IgD-negative memory B cell (primary cell): ENCODE measurements around the gene PHIP. TPM values are rescaled to one million over a fixed set of nuclear protein-coding genes. Genes with fewer than 3 reads are reported as not detected.
"Not testable (repeated sequence)": the region's sequence is repeated elsewhere in the genome, so short reads cannot be mapped to it uniquely, and the experiment has no call there.

ENCODE experiments used
- H3K27ac Mint-ChIP-seq, 3 donors: one replicate each; pipeline ENCODE4 v1.8.0; 2020 to 2022; ENCODE audit warnings: mild to moderate bottlenecking in 3 of 3, mixed read lengths in 3 of 3, moderate library complexity in 1 of 3
- H3K27me3 Mint-ChIP-seq: one replicate; pipeline ENCODE4 v1.8.0; 2021; ENCODE audit warnings: mixed read lengths
- H3K36me3 Mint-ChIP-seq: one replicate; pipeline ENCODE4 v1.8.0; 2020; ENCODE audit warnings: mild to moderate bottlenecking, mixed read lengths
- H3K4me1 Mint-ChIP-seq, 3 donors: one replicate each; pipeline ENCODE4 v1.8.0; 2020 to 2022; ENCODE audit warnings: mixed read lengths in 3 of 3, mild to moderate bottlenecking in 1 of 3
- H3K4me3 Mint-ChIP-seq, 4 donors: one replicate each; pipeline ENCODE4 v1.8.0; 2020 to 2022; ENCODE audit warnings: mild to moderate bottlenecking in 4 of 4, mixed read lengths in 4 of 4, moderate library complexity in 3 of 4
- H3K9me3 Mint-ChIP-seq, 3 donors: one replicate each; pipeline ENCODE4 v1.8.0; 2020 to 2021; ENCODE audit warnings: mixed read lengths in 3 of 3, mild to moderate bottlenecking in 1 of 3
- polyA plus RNA-seq: library from polyadenylated mRNA; unstranded; fragments of 300-500 nt; fragmentation: Illumina TruSeq; gene quantifications from one replicate; pipeline ENCODE4 v1.2.3, GENCODE V29; 2021

The PHIP gene
- polyA plus RNA-seq, result 11.4 TPM

GRCh38 chr6:79078075-79078969 lies at the start of gene PHIP:
TSS of gene PHIP (minus strand) at chr6:79078254. CDS start at chr6:79078068, 186 bp downstream.
- Mint-ChIP-seq H3K9me3 (no peaks in the 10 kb centered on the region), H3K27me3 (no peaks in the 10 kb centered on the region), H3K4me1 (peaks cover 20 to 35% (median 29%) of the 10 kb centered on the region in 3 donors)

GRCh38 chr6:79127660-79128059 lies 49.6 kb upstream of the PHIP start:
- no peak overlapping the region for H3K4me3 Mint-ChIP-seq
- peaks cover 2 to 9% (median 8%) of the 10 kb centered on the region in 3 donors for H3K9me3 Mint-ChIP-seq
- peak overlapping the region in 1 of 3 donors; percentile 36 for H3K27ac Mint-ChIP-seq
- no peaks in the 10 kb centered on the region for H3K27me3 Mint-ChIP-seq
- H3K36me3 Mint-ChIP-seq, result peaks cover 1% of the 10 kb centered on the region
- H3K4me1 Mint-ChIP-seq, result no peaks in the 10 kb centered on the region

More at GRCh38 chr6:79078075-79078969, at the start of gene PHIP:
- Mint-ChIP-seq H3K36me3 (no peaks in the 10 kb centered on the region), H3K4me3 (peak within 1 kb of the TSS; percentile 96 to 99 (median 98)), H3K27ac (peak within 1 kb of the TSS; percentile 97 to 100 (median 98))

GRCh38 chr6:79119217-79119616 lies 41.2 kb upstream of the PHIP start:
- no peak overlapping the region for H3K27ac Mint-ChIP-seq
- H3K4me1 Mint-ChIP-seq, result no peaks in the 10 kb centered on the region
- H3K4me3 Mint-ChIP-seq, result no peak overlapping the region
- peaks cover 4% of the 10 kb centered on the region for H3K27me3 Mint-ChIP-seq
- peaks cover under 1 to 4% (median 2%) of the 10 kb centered on the region in 3 donors for H3K9me3 Mint-ChIP-seq
- no peaks in the 10 kb centered on the region for H3K36me3 Mint-ChIP-seq

GRCh38 chr6:79117752-79118151 lies 39.7 kb upstream of the PHIP start:
- H3K9me3 Mint-ChIP-seq, result no peaks in the 10 kb centered on the region
- H3K27me3 Mint-ChIP-seq, result peaks cover 4% of the 10 kb centered on the region
- H3K4me3 Mint-ChIP-seq, result no peak overlapping the region
- no peak overlapping the region for H3K27ac Mint-ChIP-seq
- H3K36me3 Mint-ChIP-seq, result no peaks in the 10 kb centered on the region
- no peaks in the 10 kb centered on the region for H3K4me1 Mint-ChIP-seq

GRCh38 chr6:79115553-79116182 lies 37.6 kb upstream of the PHIP start:
- Mint-ChIP-seq H3K36me3 (no peaks in the 10 kb centered on the region), H3K4me3 (no peak overlapping the region), H3K27me3 (peaks cover 4% of the 10 kb centered on the region), H3K9me3 (no peaks in the 10 kb centered on the region), H3K27ac (no peak overlapping the region), H3K4me1 (no peaks in the 10 kb centered on the region)

GRCh38 chr6:79111549-79111948 lies 33.5 kb upstream of the PHIP start:
- Mint-ChIP-seq H3K4me3 (no peak overlapping the region), H3K27ac (no peak overlapping the region), H3K27me3 (peaks cover 2% of the 10 kb centered on the region), H3K9me3 (no peaks in the 10 kb centered on the region), H3K4me1 (no peaks in the 10 kb centered on the region), H3K36me3 (no peaks in the 10 kb centered on the region)

- H3K36me3 Mint-ChIP-seq, result peaks cover 6% of the 10 kb centered on the region
- peaks cover 0 to 2% (median 0%) of the 10 kb centered on the region in 3 donors for H3K9me3 Mint-ChIP-seq
- H3K27me3 Mint-ChIP-seq, result peaks cover 3% of the 10 kb centered on the region
- no peaks in the 10 kb centered on the region for H3K4me1 Mint-ChIP-seq
- no peak overlapping the region for H3K27ac Mint-ChIP-seq
- H3K4me3 Mint-ChIP-seq, result no peak overlapping the region
Measured at GRCh38 chr6:79101164-79101563, 23.1 kb upstream of the PHIP start.

- H3K27ac Mint-ChIP-seq, result no peak overlapping the region
- H3K4me3 Mint-ChIP-seq, result no peak overlapping the region
- H3K4me1 Mint-ChIP-seq, result no peaks in the 10 kb centered on the region
- peaks cover 6% of the 10 kb centered on the region for H3K36me3 Mint-ChIP-seq
- H3K27me3 Mint-ChIP-seq, result peaks cover 3% of the 10 kb centered on the region
- peaks cover 0 to 2% (median 0%) of the 10 kb centered on the region in 3 donors for H3K9me3 Mint-ChIP-seq
Measured at GRCh38 chr6:79100304-79100703, 22.2 kb upstream of the PHIP start.

- H3K27ac Mint-ChIP-seq, result no peak overlapping the region
- H3K27me3 Mint-ChIP-seq, result peaks cover 5% of the 10 kb centered on the region
- no peaks in the 10 kb centered on the region for H3K9me3 Mint-ChIP-seq
- no peak overlapping the region for H3K4me3 Mint-ChIP-seq
- peaks cover 2% of the 10 kb centered on the region for H3K36me3 Mint-ChIP-seq
- H3K4me1 Mint-ChIP-seq, result peaks cover 0 to 1% (median 0%) of the 10 kb centered on the region in 3 donors
Measured at GRCh38 chr6:79094938-79095337, 16.9 kb upstream of the PHIP start.

GRCh38 chr6:79091801-79092200 lies 13.7 kb upstream of the PHIP start:
- not testable (repeated sequence) for H3K4me1 Mint-ChIP-seq, H3K27me3 Mint-ChIP-seq, H3K4me3 Mint-ChIP-seq, H3K36me3 Mint-ChIP-seq, H3K27ac Mint-ChIP-seq, H3K9me3 Mint-ChIP-seq

GRCh38 chr6:79089552-79090404 lies 11.7 kb upstream of the PHIP start:
- Mint-ChIP-seq H3K27me3 (peaks cover 10% of the 10 kb centered on the region), H3K4me3 (no peak overlapping the region), H3K9me3 (peaks cover 2 to 4% (median 4%) of the 10 kb centered on the region in 3 donors), H3K4me1 (peaks cover 0 to 1% (median 0%) of the 10 kb centered on the region in 3 donors), H3K36me3 (peaks cover 2% of the 10 kb centered on the region), H3K27ac (no peak overlapping the region)

- H3K4me1 Mint-ChIP-seq, result peaks cover 0 to 3% (median 0%) of the 10 kb centered on the region in 3 donors
- peaks cover 2 to 4% (median 4%) of the 10 kb centered on the region in 3 donors for H3K9me3 Mint-ChIP-seq
- H3K27ac Mint-ChIP-seq, result peak overlapping the region in 1 of 3 donors; percentile 54
- no peaks in the 10 kb centered on the region for H3K36me3 Mint-ChIP-seq
- peaks cover 5% of the 10 kb centered on the region for H3K27me3 Mint-ChIP-seq
- H3K4me3 Mint-ChIP-seq, result no peak overlapping the region
Measured at GRCh38 chr6:79084693-79085092, 6.6 kb upstream of the PHIP start.

- H3K27me3 Mint-ChIP-seq, result peaks cover 5% of the 10 kb centered on the region
- H3K4me3 Mint-ChIP-seq, result no peak overlapping the region
Measured at GRCh38 chr6:79082304-79082703, 4.2 kb upstream of the PHIP start.

GRCh38 chr6:79081663-79082062 lies 3.6 kb upstream of the PHIP start:
- Mint-ChIP-seq H3K4me1 (peaks cover 3 to 13% (median 9%) of the 10 kb centered on the region in 3 donors), H3K4me3 (peak overlapping the region in 1 of 4 donors; percentile 7), H3K27me3 (peaks cover 1% of the 10 kb centered on the region), H3K36me3 (no peaks in the 10 kb centered on the region), H3K9me3 (no peaks in the 10 kb centered on the region), H3K27ac (peak overlapping the region in 1 of 3 donors; percentile 9)

More at GRCh38 chr6:79082304-79082703, 4.2 kb upstream of the PHIP start:
- peak overlapping the region in 1 of 3 donors; percentile 39 for H3K27ac Mint-ChIP-seq
- no peaks in the 10 kb centered on the region for H3K36me3 Mint-ChIP-seq
- H3K9me3 Mint-ChIP-seq, result peaks cover 1 to 4% (median 2%) of the 10 kb centered on the region in 3 donors
- peaks cover 3 to 11% (median 8%) of the 10 kb centered on the region in 3 donors for H3K4me1 Mint-ChIP-seq
